ENCODE results near the gene CSRP2. TPM values are rescaled to one million over a fixed set of nuclear protein-coding genes. Genes with fewer than 3 reads are reported as not detected.

The CSRP2 gene
- total RNA-seq, 1 experiment from 2014 or later, result 36.1 TPM

- ChIA-PET RAD21 (ENCODE audit: low non-redundant PET in 1 of 2, low total read pairs in 2 of 2, uncharacterized antibody in 2 of 2, unreplicated experiment in 2 of 2) (no interaction called here), POLR2A (interaction anchor here (0.7 to 1.7 kb wide), 4 partner anchors 7 to 133 kb away, joined by 3 to 4 read pairs (median 4); no protein-coding TSS in a partner anchor), CTCF (interaction anchor here (1.0 kb wide), 2 partner anchors 133 kb away, joined by 3 to 6 read pairs; no protein-coding TSS in a partner anchor)
- no peak for TF ChIP-seq SP1 (IDR thresholded peaks at IDR 0.05; ENCODE audit: low read depth)
- TF ChIP-seq SIN3A (IDR thresholded peaks at IDR 0.05; ENCODE audit: low read depth), result no peak
- 0 out of 2 replicates have a peak, but pooled peaks have one; percentile 24 for TF ChIP-seq EGR1 (IDR thresholded peaks at IDR 0.05; ENCODE audit: low read depth)
- TF ChIP-seq EZH2 (IDR thresholded peaks at IDR 0.05), result no peak
- peak in 2 of 3 experiments; percentile 26 to 36; a peak in 4 of 6 replicates for TF ChIP-seq CTCF (IDR thresholded peaks at IDR 0.05 in 2 of 3, conservative IDR thresholded peaks at IDR 0.05 in 1 of 3; ENCODE audit: borderline replicate concordance in 1 of 3, insufficient read depth in 1 of 3, low read depth in 2 of 3, low read length in 2 of 3)
- TF ChIP-seq CEBPB (IDR thresholded peaks at IDR 0.05; ENCODE audit: low read depth), result no peak
- no peak for TF ChIP-seq MAX (IDR thresholded peaks at IDR 0.05)
- Histone ChIP-seq H3K9me2 (ENCODE audit: insufficient read depth) (no peaks in the 10 kb centered on the region), H3K9me3 (ENCODE audit: control insufficient read depth in 1 of 2, insufficient read depth in 1 of 2, low read depth in 1 of 2, low read length in 2 of 2) (no peaks in the 10 kb centered on the region), H3K4me3 (replicated peaks in 1 of 2; ENCODE audit: low read depth in 1 of 2, low read length in 2 of 2) (peak overlapping the region; percentile 70 to 77), H3K36me3 (ENCODE audit: control insufficient read depth in 1 of 2, insufficient read depth in 2 of 2, low read length in 2 of 2) (no peaks in the 10 kb centered on the region), H4K20me1 (ENCODE audit: insufficient read depth) (no peaks in the 10 kb centered on the region), H3K27ac (ENCODE audit: low read depth, low read length) (peak overlapping the region; percentile 58), H2AFZ (ENCODE audit: low read depth, low read length, poor library complexity, severe bottlenecking) (peak overlapping the region; percentile 77), H3K9ac (ENCODE audit: low read length) (peak overlapping the region; percentile 76), H3K4me2 (ENCODE audit: low read length) (peak overlapping the region; percentile 92), H3K79me2 (ENCODE audit: insufficient read depth, low read length) (no peaks in the 10 kb centered on the region), H3K4me1 (ENCODE audit: control insufficient read depth in 1 of 2, insufficient read depth in 2 of 2, low read length in 2 of 2) (peaks cover 4 to 27% of the 10 kb centered on the region in 2 experiments; a peak in 3 of 4 replicates), H3K27me3 (ENCODE audit: insufficient read depth, low read length) (no peaks in the 10 kb centered on the region)
- BruUV-seq (replicated peaks), result no TSS peak
- intact Hi-C loops (cut with micrococcal nuclease), result loop anchor here (2.0 kb wide), 1 partner anchor 113 kb away; the partner anchor contains the start of gene ZDHHC17
- ATAC-seq (peak; percentile 41), DNase-seq (ENCODE audit: low read depth, low spot score) (peak; percentile 15)
Observed at GRCh38 chr12:76878099-76878898, 520 bp downstream of the CSRP2 start.

Measured in HCT116 (cell line).